GM12878 (cell line): Measurements from ENCODE around the gene BLOC1S4. TPM values are rescaled to one million over a fixed set of nuclear protein-coding genes. Genes with fewer than 3 reads are reported as not detected.

Experiments
- ATAC-seq: fragments of 200-7000 bp; cut with Tn5 transposase; 3 replicates; pipeline ENCODE4 v1.9.1; 2020; ENCODE audit warnings: mild to moderate bottlenecking, moderate library complexity
- BruUV-seq: library from RNA; stranded (reverse); fragments of 400-500 nt; replicated peaks from 2 replicates; lab custom pipeline; 2021; lab: Mats Ljungman, UMichigan
- CTCF ChIA-PET: fragments of 300-600 bp; sonication (Branson Sonifier 250); formaldehyde crosslinking; extraction: SDS; loops from one replicate; lab custom pipeline; 2021; ENCODE audit warnings: inconsistent platforms; lab: Yijun Ruan, JAX
- POLR2A ChIA-PET: fragments of 350-600 bp; formaldehyde crosslinking; extraction: SDS; loops from one replicate; lab custom pipeline; 2021; ENCODE audit warnings: inconsistent platforms; lab: Charles Lee
- RAD21 ChIA-PET: fragments of 300-600 bp; sonication (Branson Sonifier 250); formaldehyde crosslinking; loops from one replicate; lab custom pipeline; 2023; ENCODE audit warnings: antibody characterized with exemption; ENCODE audit not compliant: unreplicated experiment; lab: Charles Lee
- SMC1A ChIA-PET: fragments of 300-600 bp; sonication (Branson Sonifier 250); formaldehyde crosslinking; loops from one replicate; lab custom pipeline; 2023; ENCODE audit not compliant: unreplicated experiment, uncharacterized antibody; lab: Charles Lee
- DNase-seq: peaks from one replicate; pipeline ENCODE4 v3.0.0-alpha.2; 2011; ENCODE audit warnings: low read depth, low spot score
- FAIRE-seq: peaks from 3 replicates; lab custom pipeline; 2011; peaks lifted over from hg19 to GRCh38; lab: Jason Lieb, UNC
- H2AFZ ChIP-seq: 2 replicates; pipeline ENCODE4 v1.6.0; 2011; ENCODE audit warnings: low read depth, low read length, control low read depth; ENCODE audit not compliant: control insufficient read depth
- H3K27ac ChIP-seq: 2 replicates; pipeline ENCODE4 v1.5.1; 2011; ENCODE audit warnings: control low read depth; ENCODE audit not compliant: control insufficient read depth, insufficient read depth
- H3K27me3 ChIP-seq, 2 experiments: replicated peaks in 1 of 2; 2 replicates each; pipeline versions ENCODE4 v1.6.0 to v1.6.1; 2011; ENCODE audit warnings: low read length in 1 of 2; ENCODE audit not compliant: control insufficient read depth in 2 of 2, insufficient read depth in 2 of 2
- H3K36me3 ChIP-seq, 2 experiments: 2 replicates each; pipeline ENCODE4 v1.5.1; 2011; ENCODE audit warnings: low read length in 1 of 2; ENCODE audit not compliant: control insufficient read depth in 2 of 2, insufficient read depth in 2 of 2
- H3K4me1 ChIP-seq: 2 replicates; pipeline ENCODE4 v1.6.1; 2011; ENCODE audit warnings: mild to moderate bottlenecking, low read length, moderate library complexity, mixed read lengths; ENCODE audit not compliant: control insufficient read depth, insufficient read depth
- H3K4me2 ChIP-seq: 2 replicates; pipeline ENCODE4 v1.6.0; 2011; ENCODE audit warnings: control low read depth; ENCODE audit not compliant: control insufficient read depth, insufficient read depth
- H3K4me3 ChIP-seq: fragments of 200-600 bp; sonication (generic); 2 replicates; pipeline ENCODE4 v1.5.1; 2016
- H3K79me2 ChIP-seq: 2 replicates; pipeline ENCODE4 v1.6.0; 2011; ENCODE audit warnings: low read length; ENCODE audit not compliant: control insufficient read depth, insufficient read depth
- H3K9ac ChIP-seq: 2 replicates; pipeline ENCODE4 v1.8.0; 2011; ENCODE audit warnings: low read length, control low read depth, mixed read lengths; ENCODE audit not compliant: control insufficient read depth, insufficient read depth
- H3K9me3 ChIP-seq: replicated peaks from 3 replicates; pipeline ENCODE4 v1.5.1; 2011; ENCODE audit warnings: mild to moderate bottlenecking, low read length; ENCODE audit not compliant: control insufficient read depth, insufficient read depth
- H4K20me1 ChIP-seq: 2 replicates; pipeline ENCODE4 v1.6.0; 2011; ENCODE audit not compliant: control insufficient read depth, insufficient read depth
- PAX8 ChIP-seq: fragments of 450-650 bp; IDR thresholded peaks from 2 replicates; pipeline ENCODE4 v1.6.1; 2017; ENCODE audit warnings: mild to moderate bottlenecking, moderate library complexity
- POLR2A ChIP-seq: IDR thresholded peaks from 2 replicates; pipeline ENCODE4 v1.6.1; 2011; ENCODE audit warnings: low read depth, mild to moderate bottlenecking, low read length
- POLR2AphosphoS5 ChIP-seq: IDR thresholded peaks from 2 replicates; pipeline ENCODE4 v1.6.1; 2011; ENCODE audit warnings: mild to moderate bottlenecking, low read length, inconsistent platforms
- POU2F2 ChIP-seq: IDR thresholded peaks from 3 replicates; pipeline ENCODE4 v1.6.1; 2011; ENCODE audit warnings: low read depth, mild to moderate bottlenecking, low read length, borderline replicate concordance
- YY1 ChIP-seq: IDR thresholded peaks from 2 replicates; pipeline ENCODE4 v1.6.1; 2011; ENCODE audit warnings: low read depth, mild to moderate bottlenecking, low read length
- ZNF592 ChIP-seq: fragments of 450-650 bp; IDR thresholded peaks from 2 replicates; pipeline ENCODE4 v1.6.1; 2017; ENCODE audit warnings: mild to moderate bottlenecking, moderate library complexity
- WGBS: methylation state at CpG from one replicate; pipeline ENCODE4 v1.1.6; 2016; ENCODE audit warnings: low lambda C conversion rate; ENCODE audit not compliant: insufficient replicate concordance, insufficient coverage; ENCODE audit errors: missing lambda C conversion rate; 5-methylcytosine and 5-hydroxymethylcytosine counted together
- in situ Hi-C: fragments of 300-500 bp; cut with MboI; formaldehyde crosslinking; loops from 9 replicates; pipeline ENCODE4 v1.14.3; 2018; ENCODE audit warnings: mixed read lengths
- intact Hi-C: fragments of 100-400 bp; cut with micrococcal nuclease; formaldehyde crosslinking; loops from one replicate; pipeline ENCODE4 v1.14.2; 2022; ENCODE audit not compliant: unreplicated experiment
- polyA plus RNA-seq, 11 experiments: library from polyadenylated mRNA; depleted of rRNA in 4 of 11; unstranded in 6 of 11; stranded (reverse) in 5 of 11; fragments of >200 nt; fragmentation: Nextera tagmentation in 4 of 11; fragmentation: Illumina TruSeq in 1 of 11; extraction: Ambion mirVana in 4 of 11; extraction: Trizol in 1 of 11; gene quantifications; 1 replicate in 1 of 11; 2 replicates in 10 of 11; pipeline versions ENCODE4 v1.2.1 to v1.2.3, GENCODE V29; 2011 to 2016; ENCODE audit warnings: inconsistent platforms in 2 of 11, missing spikeins in 2 of 11, low read depth in 1 of 11
- total RNA-seq, 4 experiments: library from RNA; depleted of rRNA in 3 of 4; stranded (reverse); fragments of >200 nt in 3 of 4; fragmentation: Illumina TruSeq in 1 of 4; extraction: Trizol in 1 of 4; gene quantifications; 2 replicates each; pipeline versions ENCODE4 v1.2.1 to v1.2.3, GENCODE V29; 2013 to 2021

Gene BLOC1S4
- total and polyA plus RNA-seq, 10 of the 15 experiments (the other 5 are each of a cell fraction or from before 2014, with no cell fraction given) = 2.7 to 23.8 (median 9.5) TPM

GRCh38 chr4:6676722-6677558, 39.0 kb upstream of the BLOC1S4 start:
- peaks cover 25% of the 10 kb centered on the region for H3K79me2 ChIP-seq
- DNase-seq = no peak
- 88% methylated on average over 21 of the region's 21 CpGs for WGBS
- no peak overlapping the region for H2AFZ ChIP-seq
- in situ Hi-C loops = no loop called here
- intact Hi-C loops = no loop called here
- ATAC-seq = no peak
- peak overlapping the region; percentile 55 for H3K4me2 ChIP-seq
- ChIA-PET RAD21 (interaction anchor here (1.3 kb wide), 1 partner anchor 197 kb away, joined by 4 read pairs; no protein-coding TSS in a partner anchor), SMC1A (interaction anchor here (0.6 to 5.2 kb wide), 3 partner anchors 41 to 328 kb away, joined by 3 to 33 read pairs (median 3); partner anchors contain the start of gene BLOC1S4), POLR2A (no interaction called here), CTCF (interaction anchor here (1.2 to 2.3 kb wide), 4 partner anchors 25 to 197 kb away, joined by 4 to 23 read pairs (median 6); partner anchors contain the start of gene MRFAP1L1)
- H3K36me3 ChIP-seq = no peaks in the 10 kb centered on the region; a peak in 2 of 4 replicates
- no peak for FAIRE-seq
- no peak overlapping the region for H3K9ac ChIP-seq
- H4K20me1 ChIP-seq = no peaks in the 10 kb centered on the region
- H3K4me1 ChIP-seq = peaks cover 6% of the 10 kb centered on the region; the same call in 1 of the 2 replicates
- BruUV-seq = no TSS peak
- TF ChIP-seq YY1 (no peak), POLR2AphosphoS5 (peak; percentile 30; the same call in 1 of the 2 replicates), ZNF592 (no peak), POLR2A (peak; percentile 50), POU2F2 (no peak), PAX8 (no peak)
- no peaks in the 10 kb centered on the region; the same call in 2 of the 3 replicates for H3K9me3 ChIP-seq
- no peaks in the 10 kb centered on the region for H3K27me3 ChIP-seq
- no peak overlapping the region; the same call in 1 of the 2 replicates for H3K4me3 ChIP-seq
- H3K27ac ChIP-seq = no peak overlapping the region
